Loucy (cell line): ENCODE data around the gene FXYD7.

Source experiments
- H2AFZ ChIP-seq: fragments of 200-600 bp; sonication (generic); 2 replicates; pipeline ENCODE4 v1.6.0; 2016; ENCODE audit warnings: antibody characterized with exemption, mild to moderate bottlenecking, low read length, moderate library complexity
- H3F3A ChIP-seq: fragments of 200-600 bp; 2 replicates; pipeline ENCODE4 v1.6.0; 2016; ENCODE audit warnings: antibody characterized with exemption, low read depth, mild to moderate bottlenecking
- H3K27me3 ChIP-seq: fragments of 200-600 bp; sonication (generic); 2 replicates; pipeline ENCODE4 v1.6.1; 2014; ENCODE audit warnings: low read length, mild to moderate bottlenecking; ENCODE audit not compliant: insufficient read depth, poor library complexity, severe bottlenecking
- H3K36me3 ChIP-seq: fragments of 200-600 bp; sonication (generic); 2 replicates; pipeline ENCODE4 v1.6.1; 2016; ENCODE audit warnings: low read length; ENCODE audit not compliant: insufficient read depth
- H3K4me1 ChIP-seq: fragments of 200-600 bp; sonication (generic); 2 replicates; pipeline ENCODE4 v1.5.1; 2014; ENCODE audit warnings: low read length, mild to moderate bottlenecking; ENCODE audit not compliant: insufficient read depth, poor library complexity, severe bottlenecking
- H3K4me2 ChIP-seq: fragments of 200-600 bp; sonication (generic); 2 replicates; pipeline ENCODE4 v1.6.0; 2014; ENCODE audit warnings: antibody characterized with exemption, low read length, low read depth, mild to moderate bottlenecking; ENCODE audit not compliant: poor library complexity, severe bottlenecking
- H3K4me3 ChIP-seq: fragments of 200-600 bp; sonication (generic); 2 replicates; pipeline ENCODE4 v1.5.1; 2014; ENCODE audit warnings: low read length, mild to moderate bottlenecking, mixed read lengths; ENCODE audit not compliant: poor library complexity, severe bottlenecking
- H3K79me2 ChIP-seq: fragments of 200-600 bp; sonication (generic); 2 replicates; pipeline ENCODE4 v1.6.1; 2014; ENCODE audit warnings: low read length; ENCODE audit not compliant: insufficient read depth
- H3K9ac ChIP-seq: fragments of 200-600 bp; sonication (generic); 2 replicates; pipeline ENCODE4 v1.6.0; 2014; ENCODE audit warnings: mild to moderate bottlenecking, low read depth, low read length, moderate library complexity; ENCODE audit not compliant: poor library complexity, severe bottlenecking
- H3K9me2 ChIP-seq: fragments of 200-600 bp; sonication (generic); replicated peaks from 2 replicates; pipeline ENCODE4 v1.6.1; 2016; ENCODE audit warnings: low read depth, low read length, mixed read lengths
- H3K9me3 ChIP-seq: fragments of 200-600 bp; sonication (generic); 2 replicates; pipeline ENCODE4 v1.6.1; 2014; ENCODE audit warnings: mild to moderate bottlenecking, antibody characterized with exemption, low read length, low read depth; ENCODE audit not compliant: insufficient read depth
- H4K20me1 ChIP-seq: fragments of 200-600 bp; sonication (generic); 2 replicates; pipeline ENCODE4 v1.6.0; 2014; ENCODE audit warnings: antibody characterized with exemption, low read length, mild to moderate bottlenecking; ENCODE audit not compliant: insufficient read depth, poor library complexity, severe bottlenecking
- CTCF ChIP-seq: fragments of 200-600 bp; sonication (generic); conservative IDR thresholded peaks from 2 replicates; pipeline ENCODE4 v1.5.1; 2014; ENCODE audit warnings: mild to moderate bottlenecking, antibody characterized with exemption, low read length
- EZH2phosphoT487 ChIP-seq: fragments of 200-600 bp; IDR thresholded peaks from 2 replicates; pipeline ENCODE4 v1.6.1; 2018; ENCODE audit warnings: antibody characterized with exemption, mild to moderate bottlenecking, moderate library complexity, borderline replicate concordance

Gene FXYD7

GRCh38 chr19:35162471-35163326, 19.6 kb downstream of the FXYD7 start:
- Histone ChIP-seq H3K36me3 (peaks cover 77% of the 10 kb centered on the region), H3K4me1 (peaks cover 18% of the 10 kb centered on the region), H3K9me3 (peaks cover 7% of the 10 kb centered on the region; the same call in 1 of the 2 replicates)

GRCh38 chr19:35164418-35164817, 21.4 kb downstream of the FXYD7 start:
- Histone ChIP-seq H3K4me1 (peaks cover 25% of the 10 kb centered on the region), H4K20me1 (no peaks in the 10 kb centered on the region), H3K9me2 (no peaks in the 10 kb centered on the region), H3K9ac (no peak overlapping the region), H3K79me2 (peaks cover 8% of the 10 kb centered on the region; the same call in 1 of the 2 replicates), H3K4me2 (no peak overlapping the region), H3F3A (peaks cover 5% of the 10 kb centered on the region; the same call in 1 of the 2 replicates), H3K36me3 (peaks cover 64% of the 10 kb centered on the region), H3K9me3 (peaks cover 7% of the 10 kb centered on the region; the same call in 1 of the 2 replicates), H3K4me3 (no peak overlapping the region), H3K27me3 (no peaks in the 10 kb centered on the region), H2AFZ (no peak overlapping the region)
- TF ChIP-seq EZH2phosphoT487 (no peak), CTCF (no peak)

More at GRCh38 chr19:35162471-35163326, 19.6 kb downstream of the FXYD7 start:
- no peak overlapping the region for H3K9ac ChIP-seq
- TF ChIP-seq EZH2phosphoT487 (no peak), CTCF (no peak)
- peaks cover 17% of the 10 kb centered on the region; the same call in 1 of the 2 replicates for H3K79me2 ChIP-seq
- H3F3A ChIP-seq = peaks cover 5% of the 10 kb centered on the region; the same call in 1 of the 2 replicates
- H3K4me3 ChIP-seq = no peak overlapping the region
- H3K9me2 ChIP-seq = no peaks in the 10 kb centered on the region
- H3K27me3 ChIP-seq = no peaks in the 10 kb centered on the region
- H3K4me2 ChIP-seq = no peak overlapping the region
- H4K20me1 ChIP-seq = peaks cover 6% of the 10 kb centered on the region
- no peak overlapping the region for H2AFZ ChIP-seq

GRCh38 chr19:35165200-35166058, 22.4 kb downstream of the FXYD7 start:
- Histone ChIP-seq H3K9ac (no peak overlapping the region), H3K9me2 (no peaks in the 10 kb centered on the region), H3K79me2 (peaks cover 8% of the 10 kb centered on the region; the same call in 1 of the 2 replicates), H3K4me2 (no peak overlapping the region), H3K27me3 (no peaks in the 10 kb centered on the region), H3K36me3 (peaks cover 69% of the 10 kb centered on the region), H3K9me3 (peaks cover 7% of the 10 kb centered on the region; the same call in 1 of the 2 replicates), H3K4me1 (peaks cover 25% of the 10 kb centered on the region), H3F3A (peaks cover 5% of the 10 kb centered on the region; the same call in 1 of the 2 replicates), H4K20me1 (no peaks in the 10 kb centered on the region), H2AFZ (no peak overlapping the region), H3K4me3 (no peak overlapping the region)
- TF ChIP-seq EZH2phosphoT487 (no peak), CTCF (no peak)
